ENCODE data around the gene PCDHB4.
"Not testable (repeated sequence)": the region's sequence is repeated elsewhere in the genome, so short reads cannot be mapped to it uniquely, and the experiment has no call there.

The PCDHB4 gene

GRCh38 chr5:141150224-141150992 lies 28.8 kb downstream of the PCDHB4 start:
- no peak for DNase-seq

DNA sequence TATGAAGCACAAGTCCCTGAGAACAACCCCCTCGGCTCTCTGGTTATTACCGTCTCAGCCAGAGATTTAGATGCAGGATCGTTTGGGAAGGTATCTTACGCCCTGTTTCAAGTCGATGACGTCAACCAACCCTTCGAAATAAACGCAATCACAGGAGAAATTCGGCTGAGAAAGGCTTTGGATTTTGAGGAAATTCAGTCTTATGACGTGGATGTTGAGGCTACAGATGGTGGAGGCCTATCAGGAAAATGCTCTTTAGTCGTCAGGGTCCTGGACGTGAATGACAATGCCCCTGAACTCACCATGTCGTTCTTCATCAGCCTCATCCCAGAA lies 29.3 kb downstream of the PCDHB4 start:
- no peak for DNase-seq

DNA sequence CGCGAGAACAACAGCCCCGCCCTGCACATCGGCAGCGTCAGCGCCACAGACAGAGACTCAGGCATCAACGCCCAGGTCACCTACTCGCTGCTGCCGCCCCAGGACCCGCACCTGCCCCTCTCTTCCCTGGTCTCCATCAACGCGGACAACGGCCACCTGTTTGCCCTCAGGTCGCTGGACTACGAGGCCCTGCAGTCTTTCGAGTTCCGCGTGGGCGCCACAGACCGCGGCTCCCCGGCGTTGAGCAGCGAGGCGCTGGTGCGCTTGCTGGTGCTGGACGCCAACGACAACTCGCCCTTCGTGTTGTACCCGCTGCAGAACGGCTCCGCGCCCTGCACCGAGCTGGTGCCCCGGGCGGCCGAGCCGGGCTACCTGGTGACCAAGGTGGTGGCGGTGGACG lies 30.0 kb downstream of the PCDHB4 start:
- not testable (repeated sequence) for DNase-seq

DNA sequence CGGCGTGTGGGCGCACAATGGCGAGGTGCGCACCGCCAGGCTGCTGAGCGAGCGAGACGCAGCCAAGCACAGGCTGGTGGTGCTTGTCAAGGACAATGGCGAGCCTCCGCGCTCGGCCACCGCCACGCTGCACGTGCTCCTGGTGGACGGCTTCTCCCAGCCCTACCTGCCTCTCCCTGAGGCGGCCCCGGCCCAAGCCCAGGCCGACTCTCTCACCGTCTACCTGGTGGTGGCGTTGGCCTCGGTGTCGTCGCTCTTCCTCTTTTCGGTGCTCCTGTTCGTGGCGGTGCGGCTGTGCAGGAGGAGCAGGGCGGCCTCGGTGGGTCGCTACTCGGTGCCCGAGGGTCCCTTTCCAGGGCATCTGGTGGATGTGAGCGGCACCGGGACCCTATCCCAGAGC lies 30.5 kb downstream of the PCDHB4 start:
- DNase-seq: not testable (repeated sequence)

DNA sequence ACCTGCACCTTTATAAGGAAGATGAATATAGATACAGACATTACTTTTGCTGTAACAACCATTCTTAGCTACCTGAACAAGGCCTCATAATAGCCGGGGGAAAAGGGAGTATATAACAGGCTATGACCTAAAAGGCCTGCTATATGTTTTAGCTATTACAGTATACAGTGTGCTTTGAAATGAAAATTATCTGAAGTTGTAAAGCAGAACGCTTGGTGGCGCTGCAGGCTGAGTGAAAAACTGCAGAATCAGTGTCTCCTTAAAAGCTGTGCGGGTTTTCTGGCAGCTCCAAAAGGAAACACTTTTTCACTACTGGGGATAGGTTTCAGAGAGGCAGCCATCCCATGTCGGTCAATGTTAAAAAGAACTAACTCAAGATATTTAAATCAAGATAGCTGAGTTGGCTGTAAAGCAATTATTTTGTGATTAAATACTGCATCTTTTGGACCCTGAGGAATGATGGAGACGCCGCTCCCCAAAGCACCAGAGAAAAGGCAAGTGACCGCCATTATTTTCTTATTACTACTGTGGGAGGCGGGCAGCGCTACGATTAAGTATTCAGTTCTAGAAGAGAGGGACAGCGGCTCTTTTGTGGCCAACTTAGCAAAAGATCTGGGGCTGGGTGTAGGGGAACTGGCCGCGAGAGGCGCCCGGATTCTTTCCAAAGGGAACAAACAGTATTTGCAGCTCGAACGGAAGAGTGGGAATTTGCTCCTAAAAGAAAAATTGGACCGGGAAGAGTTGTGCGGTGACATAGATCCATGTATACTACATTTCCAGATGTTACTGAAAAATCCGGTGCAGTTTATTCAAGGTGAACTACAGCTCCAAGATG lies 34.1 kb downstream of the PCDHB4 start:
- no peak for DNase-seq

- DNase-seq: not testable (repeated sequence)
Measured at GRCh38 chr5:141157356-141157755, 35.7 kb downstream of the PCDHB4 start.

GRCh38 chr5:141157901-141158300 lies 36.3 kb downstream of the PCDHB4 start:
- not testable (repeated sequence) for DNase-seq

GRCh38 chr5:141172381-141173204 lies 51.0 kb downstream of the PCDHB4 start, which contains the start of gene PCDHB7:
Gene PCDHB7 (plus strand): TSS chr5:141172644. CDS start chr5:141172836, 192 bp downstream.
- no peak for DNase-seq

DNA sequence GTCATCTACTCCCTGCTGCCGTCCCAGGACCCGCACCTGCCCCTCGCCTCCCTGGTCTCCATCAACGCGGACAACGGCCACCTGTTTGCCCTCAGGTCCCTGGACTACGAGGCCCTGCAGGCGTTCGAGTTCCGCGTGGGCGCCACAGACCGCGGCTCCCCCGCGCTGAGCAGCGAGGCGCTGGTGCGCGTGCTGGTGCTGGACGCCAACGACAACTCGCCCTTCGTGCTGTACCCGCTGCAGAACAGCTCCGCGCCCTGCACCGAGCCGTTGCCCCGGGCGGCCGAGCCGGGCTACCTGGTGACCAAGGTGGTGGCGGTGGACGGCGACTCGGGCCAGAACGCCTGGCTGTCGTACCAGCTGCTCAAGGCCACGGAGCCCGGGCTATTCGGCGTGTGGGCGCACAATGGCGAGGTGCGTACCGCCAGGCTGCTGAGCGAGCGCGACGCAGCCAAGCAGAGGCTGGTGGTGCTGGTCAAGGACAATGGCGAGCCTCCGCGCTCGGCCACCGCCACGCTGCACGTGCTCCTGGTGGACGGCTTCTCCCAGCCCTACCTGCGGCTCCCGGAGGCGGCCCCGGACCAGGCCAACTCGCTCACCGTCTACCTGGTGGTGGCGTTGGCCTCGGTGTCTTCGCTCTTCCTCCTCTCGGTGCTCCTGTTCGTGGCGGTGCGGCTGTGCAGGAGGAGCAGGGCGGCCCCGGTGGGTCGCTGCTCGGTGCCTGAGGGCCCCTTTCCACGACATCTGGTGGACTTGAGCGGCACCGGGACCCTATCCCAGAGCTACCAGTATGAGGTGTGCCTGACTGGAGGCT lies 52.9 kb downstream of the PCDHB4 start:
- DNase-seq: not testable (repeated sequence)

Measured in NCI-H187 treated with DMSO at 0.1 percent for 48 hours (cell line).